Endothelial cell (in vitro differentiated cells): ENCODE measurements around the gene UBAC2. TPM values are rescaled to one million over a fixed set of nuclear protein-coding genes. Genes with fewer than 3 reads are reported as not detected.

ENCODE experiments used
- DNase-seq: peaks from one replicate; pipeline ENCODE4 v3.0.0; 2021; ENCODE audit warnings: low spot score
- H3K27ac Mint-ChIP-seq: one replicate; pipeline ENCODE4 v1.8.0; 2021; ENCODE audit warnings: mixed read lengths, inconsistent platforms; ENCODE audit not compliant: unreplicated experiment
- H3K27me3 Mint-ChIP-seq: one replicate; pipeline ENCODE4 v1.8.0; 2021; ENCODE audit warnings: mild to moderate bottlenecking, moderate library complexity, mixed read lengths, inconsistent platforms; ENCODE audit not compliant: unreplicated experiment
- H3K36me3 Mint-ChIP-seq: one replicate; pipeline ENCODE4 v1.8.0; 2021; ENCODE audit warnings: mild to moderate bottlenecking, low read depth, mixed read lengths, inconsistent platforms; ENCODE audit not compliant: unreplicated experiment
- H3K4me1 Mint-ChIP-seq: one replicate; pipeline ENCODE4 v1.8.0; 2021; ENCODE audit warnings: mild to moderate bottlenecking, mixed read lengths, inconsistent platforms; ENCODE audit not compliant: unreplicated experiment
- H3K4me3 Mint-ChIP-seq: one replicate; pipeline ENCODE4 v1.8.0; 2021; ENCODE audit warnings: mild to moderate bottlenecking, mixed read lengths, inconsistent platforms; ENCODE audit not compliant: unreplicated experiment
- H3K9me3 Mint-ChIP-seq: one replicate; pipeline ENCODE4 v1.8.0; 2021; ENCODE audit warnings: mixed read lengths, inconsistent platforms; ENCODE audit not compliant: unreplicated experiment
- CTCF ChIP-seq: fragments of 200-600 bp; sonication (generic); IDR thresholded peaks from one replicate; pipeline ENCODE4 v1.5.0; 2021; ENCODE audit warnings: antibody characterized with exemption; ENCODE audit not compliant: unreplicated experiment
- total RNA-seq: library from RNA; stranded (reverse); fragmentation: NEBNext Ultra II Directional; extraction: Animal tissue kit (Norgen Biotek cat#: 25700); gene quantifications from one replicate; pipeline ENCODE4 v1.2.1, GENCODE V29; 2021; ENCODE audit not compliant: unreplicated experiment

Gene UBAC2
- total RNA-seq, 1 donor from 2014 or later: 58.6 TPM

GRCh38 chr13:99278200-99278599 lies 77.5 kb downstream of the UBAC2 start:
- TF ChIP-seq CTCF: no peak
- Mint-ChIP-seq H3K4me1 (peaks cover 17% of the 10 kb centered on the region), H3K27me3 (no peaks in the 10 kb centered on the region), H3K9me3 (no peaks in the 10 kb centered on the region), H3K4me3 (no peak overlapping the region), H3K36me3 (peaks cover 7% of the 10 kb centered on the region), H3K27ac (no peak overlapping the region)
- DNase-seq: no peak

- H3K4me1 Mint-ChIP-seq: peaks cover 17% of the 10 kb centered on the region
- peaks cover 7% of the 10 kb centered on the region for H3K36me3 Mint-ChIP-seq
- TF ChIP-seq CTCF: no peak
- H3K27me3 Mint-ChIP-seq: no peaks in the 10 kb centered on the region
- H3K9me3 Mint-ChIP-seq: no peaks in the 10 kb centered on the region
- no peak for DNase-seq
- H3K27ac Mint-ChIP-seq: no peak overlapping the region
- H3K4me3 Mint-ChIP-seq: no peak overlapping the region
Measured at GRCh38 chr13:99278843-99279242, 78.2 kb downstream of the UBAC2 start.

GRCh38 chr13:99279637-99280036 lies 79.0 kb downstream of the UBAC2 start:
- H3K9me3 Mint-ChIP-seq: no peaks in the 10 kb centered on the region
- peaks cover 7% of the 10 kb centered on the region for H3K36me3 Mint-ChIP-seq
- no peak overlapping the region for H3K27ac Mint-ChIP-seq
- H3K4me1 Mint-ChIP-seq: peaks cover 17% of the 10 kb centered on the region
- H3K27me3 Mint-ChIP-seq: no peaks in the 10 kb centered on the region
- no peak overlapping the region for H3K4me3 Mint-ChIP-seq
- no peak for DNase-seq
- TF ChIP-seq CTCF: no peak

GRCh38 chr13:99280166-99280565 lies 79.5 kb downstream of the UBAC2 start:
- no peak overlapping the region for H3K4me3 Mint-ChIP-seq
- peaks cover 17% of the 10 kb centered on the region for H3K4me1 Mint-ChIP-seq
- DNase-seq: no peak
- TF ChIP-seq CTCF: no peak
- no peaks in the 10 kb centered on the region for H3K9me3 Mint-ChIP-seq
- H3K27me3 Mint-ChIP-seq: no peaks in the 10 kb centered on the region
- peaks cover 7% of the 10 kb centered on the region for H3K36me3 Mint-ChIP-seq
- H3K27ac Mint-ChIP-seq: no peak overlapping the region

- no peak for DNase-seq
- Mint-ChIP-seq H3K4me1 (peaks cover 17% of the 10 kb centered on the region), H3K27me3 (no peaks in the 10 kb centered on the region), H3K9me3 (no peaks in the 10 kb centered on the region), H3K36me3 (peaks cover 7% of the 10 kb centered on the region), H3K27ac (no peak overlapping the region), H3K4me3 (no peak overlapping the region)
- no peak for TF ChIP-seq CTCF
Measured at GRCh38 chr13:99281811-99282263, 81.2 kb downstream of the UBAC2 start.
